SK-N-MC (cell line): Measurements from ENCODE around the gene CDKN2B-AS1.
"Not testable (repeated sequence)": the region's sequence is repeated elsewhere in the genome, so short reads cannot be mapped to it uniquely, and the experiment has no call there.

Experiments used
- EZH2 ChIP-seq: fragments of 200-600 bp; sonication (generic); IDR thresholded peaks from one replicate; pipeline ENCODE4 v1.6.1; 2017; ENCODE audit warnings: antibody characterized with exemption
- POLR2AphosphoS5 ChIP-seq: IDR thresholded peaks from 2 replicates; pipeline ENCODE4 v1.6.1; 2012; ENCODE audit warnings: mild to moderate bottlenecking, low read depth, low read length, borderline replicate concordance

DNA sequence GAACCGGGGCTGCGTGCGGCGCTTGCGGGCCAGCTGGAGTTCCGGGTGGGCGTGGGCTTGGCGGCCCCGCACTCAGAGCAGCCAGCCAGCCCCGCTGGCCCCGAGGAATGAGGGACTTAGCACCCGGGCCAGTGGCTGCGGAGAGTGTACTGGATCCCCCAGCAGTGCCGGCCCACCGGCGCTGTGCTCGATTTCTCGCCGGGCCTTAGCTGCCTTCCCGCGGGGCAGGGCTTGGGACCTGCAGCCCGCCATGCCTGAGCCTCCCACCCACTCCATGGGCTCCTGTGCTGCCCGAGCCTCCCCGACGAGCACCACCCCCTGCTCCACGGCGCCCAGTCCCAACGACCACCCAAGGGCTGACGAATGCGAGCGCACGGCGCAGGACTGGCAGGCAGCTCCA is 35.3 kb upstream of the CDKN2B-AS1 start:
- not testable (repeated sequence) for TF ChIP-seq POLR2AphosphoS5, EZH2
